Neural cell (in vitro differentiated cells): Measurements from ENCODE around the gene EEIG2.
A peak's percentile ranks its signal among the peaks of the same experiment; 100 is the strongest.

Source experiments
- CTCF ChIP-seq: fragments of 450-650 bp; IDR thresholded peaks from 2 replicates; pipeline ENCODE4 v1.5.1; 2014; ENCODE audit warnings: antibody characterized with exemption, mild to moderate bottlenecking, moderate library complexity; ENCODE audit not compliant: poor library complexity, severe bottlenecking
- EP300 ChIP-seq: fragments of 450-650 bp; conservative IDR thresholded peaks from 2 replicates; pipeline ENCODE4 v1.6.1; 2014; ENCODE audit warnings: antibody characterized with exemption, mild to moderate bottlenecking, moderate library complexity; ENCODE audit not compliant: poor library complexity, severe bottlenecking
- EZH2 ChIP-seq: fragments of 200-600, 300-800 bp; shearing (Covaris generic), sonication (generic); IDR thresholded peaks from 2 replicates; pipeline ENCODE4 v1.6.1; 2014; ENCODE audit warnings: antibody characterized with exemption, low read length, borderline replicate concordance, mild to moderate bottlenecking; ENCODE audit not compliant: insufficient read depth, poor library complexity, severe bottlenecking
- POLR2AphosphoS5 ChIP-seq: IDR thresholded peaks from 2 replicates; pipeline ENCODE4 v1.6.1; 2012
- RAD21 ChIP-seq: fragments of 450-650 bp; conservative IDR thresholded peaks from 2 replicates; pipeline ENCODE4 v1.6.1; 2014; ENCODE audit warnings: antibody characterized with exemption, mild to moderate bottlenecking, moderate library complexity
- REST ChIP-seq: IDR thresholded peaks from 2 replicates; pipeline ENCODE4 v1.6.1; 2012; ENCODE audit warnings: borderline replicate concordance
- SMC3 ChIP-seq: fragments of 450-650 bp; conservative IDR thresholded peaks from 2 replicates; pipeline ENCODE4 v1.6.1; 2014; ENCODE audit warnings: antibody characterized with exemption, mild to moderate bottlenecking, moderate library complexity; ENCODE audit not compliant: poor library complexity
- TAF1 ChIP-seq: IDR thresholded peaks from 2 replicates; pipeline ENCODE4 v1.6.1; 2012; ENCODE audit warnings: low read depth

- TF ChIP-seq RAD21 (no peak), REST (peak; percentile 31), CTCF (no peak), POLR2AphosphoS5 (no peak), EZH2 (no peak), TAF1 (peak; percentile 27), SMC3 (no peak), EP300 (no peak)
Measured at GRCh38 chr1:108560874-108561459, 1.1 kb downstream of the EEIG2 start.
